NCI-H187 treated with DMSO at 0.1 percent for 48 hours (cell line): ENCODE data around the gene GALNT1.

ENCODE experiments used
- DNase-seq: peaks from one replicate; lab custom pipeline; 2025; lab: John Stamatoyannopoulos, UW

GALNT1 gene

GRCh38 chr18:35680139-35680551 lies 98.6 kb downstream of the GALNT1 start:
- no peak for DNase-seq

- DNase-seq = no peak
Observed at GRCh38 chr18:35682281-35682867, 100.8 kb downstream of the GALNT1 start.

GRCh38 chr18:35683021-35683420 lies 101.5 kb downstream of the GALNT1 start:
- DNase-seq = no peak

DNA sequence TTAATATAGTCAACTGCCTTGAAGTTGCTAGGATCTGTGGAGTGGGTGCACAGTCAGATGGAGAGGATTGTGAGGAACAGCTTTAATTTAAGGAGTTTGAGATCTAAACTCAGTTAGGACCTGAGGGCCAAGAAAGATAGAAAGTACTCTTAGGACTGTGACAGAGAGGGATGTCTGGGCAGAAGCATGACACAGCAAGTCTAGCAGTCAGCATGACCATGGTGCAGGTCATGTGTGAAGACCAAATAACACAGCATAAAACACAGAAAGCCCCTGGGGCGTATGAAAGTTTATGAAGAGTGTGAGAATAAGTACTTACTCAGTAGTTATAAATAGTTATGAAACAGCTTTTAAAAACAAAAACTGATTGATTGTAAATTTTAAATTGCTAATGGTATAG lies 107.2 kb downstream of the GALNT1 start:
- no peak for DNase-seq

DNA sequence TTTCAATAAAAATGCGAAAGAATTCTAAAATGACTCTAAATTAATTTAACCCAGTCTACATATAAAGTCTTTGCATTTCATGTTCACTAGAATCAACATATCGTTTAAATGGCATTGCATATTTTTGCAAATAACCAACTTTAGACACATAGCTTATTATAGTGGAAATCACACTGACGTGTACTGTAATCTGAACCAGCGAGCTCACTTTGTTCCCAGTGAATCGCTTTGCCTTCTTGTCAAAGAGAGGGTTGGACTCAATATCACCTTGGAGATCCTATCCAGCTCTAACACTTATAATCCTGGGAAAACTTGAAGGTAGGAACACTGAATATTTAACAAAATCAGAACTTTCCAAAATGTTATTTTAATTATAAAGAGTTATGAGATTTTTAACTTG lies 108.2 kb downstream of the GALNT1 start:
- no peak for DNase-seq

GRCh38 chr18:35691625-35692024 lies 110.1 kb downstream of the GALNT1 start:
- DNase-seq = no peak

DNA sequence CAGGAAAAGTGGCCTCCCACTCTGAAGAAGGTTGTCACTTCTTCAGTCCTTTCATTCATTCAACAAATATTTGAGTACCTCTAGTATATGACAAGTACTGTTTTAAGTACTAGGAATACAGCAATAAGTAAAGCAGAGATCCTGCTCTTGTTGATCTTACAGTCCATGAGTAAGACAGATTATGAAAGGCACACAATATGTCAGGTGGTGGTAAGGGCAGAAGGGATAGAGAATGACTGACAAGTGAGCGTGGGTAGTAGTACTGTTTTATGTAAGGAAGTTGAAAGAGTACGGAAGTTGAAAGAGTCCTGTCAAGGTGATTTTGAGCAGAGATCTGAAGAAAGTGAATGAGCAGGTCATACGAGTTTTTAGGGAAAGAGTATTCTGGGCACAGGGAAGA lies 111.3 kb downstream of the GALNT1 start:
- no peak for DNase-seq

DNA sequence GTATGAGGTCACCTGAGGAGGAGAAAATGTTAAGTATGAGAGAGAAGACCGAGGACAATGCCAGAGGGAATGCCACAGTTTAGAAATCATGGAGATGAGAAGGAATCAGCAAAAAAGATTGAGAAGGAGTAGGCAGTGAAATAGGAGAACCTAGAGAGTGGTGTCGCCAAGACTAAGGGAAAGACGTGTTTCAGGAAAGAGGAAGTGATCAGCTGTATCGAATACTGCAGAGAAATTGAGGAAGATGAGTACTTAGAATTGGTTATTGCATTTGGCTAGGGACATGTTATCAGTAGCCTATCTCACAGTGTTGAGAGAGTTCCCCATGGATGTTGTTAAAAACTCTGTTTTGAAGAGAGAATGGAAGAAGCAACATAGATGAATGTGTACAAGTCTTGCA lies 112.3 kb downstream of the GALNT1 start:
- no peak for DNase-seq

GRCh38 chr18:35694808-35695207 lies 113.3 kb downstream of the GALNT1 start:
- DNase-seq = no peak

DNA sequence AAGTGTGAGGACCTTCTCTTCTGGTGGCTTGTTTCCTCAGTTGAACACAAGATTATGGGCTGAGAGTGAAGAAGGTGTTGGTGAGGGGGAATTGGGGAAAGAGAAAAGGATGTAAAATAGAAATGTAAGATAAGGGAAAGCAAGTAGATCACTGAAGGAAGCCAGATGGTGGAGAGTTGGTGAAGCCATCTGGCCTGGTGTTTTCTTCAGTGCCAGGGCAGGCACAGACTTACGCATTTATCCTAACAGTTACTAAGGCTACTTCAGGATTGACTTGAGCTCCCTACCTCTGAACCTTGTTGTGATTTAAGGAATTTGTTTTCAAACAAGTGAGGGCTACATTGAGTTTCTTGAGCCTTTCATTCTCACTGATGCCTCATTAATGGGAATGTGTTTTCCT lies 113.8 kb downstream of the GALNT1 start:
- no peak for DNase-seq

- DNase-seq = no peak
Observed at GRCh38 chr18:35695803-35696202, 114.3 kb downstream of the GALNT1 start.

DNA sequence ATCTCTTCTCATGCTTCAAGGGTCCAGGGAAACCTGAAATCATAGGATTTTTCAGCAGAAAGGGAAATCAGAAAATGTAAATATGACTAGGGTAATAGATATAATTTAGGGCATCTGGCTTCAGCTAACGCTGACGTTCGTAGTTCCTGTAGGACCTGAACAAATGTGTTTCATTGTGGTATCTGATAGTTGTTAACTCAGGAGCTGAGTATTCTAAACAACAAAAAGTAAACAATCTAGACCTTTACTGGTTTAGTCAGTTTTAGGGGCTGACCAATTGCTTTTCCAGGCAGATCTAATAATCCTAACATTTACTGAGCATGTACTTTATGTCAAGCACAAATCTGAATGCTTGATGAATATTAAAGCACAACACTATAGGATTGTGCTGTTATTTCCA lies 114.8 kb downstream of the GALNT1 start:
- no peak for DNase-seq

DNA sequence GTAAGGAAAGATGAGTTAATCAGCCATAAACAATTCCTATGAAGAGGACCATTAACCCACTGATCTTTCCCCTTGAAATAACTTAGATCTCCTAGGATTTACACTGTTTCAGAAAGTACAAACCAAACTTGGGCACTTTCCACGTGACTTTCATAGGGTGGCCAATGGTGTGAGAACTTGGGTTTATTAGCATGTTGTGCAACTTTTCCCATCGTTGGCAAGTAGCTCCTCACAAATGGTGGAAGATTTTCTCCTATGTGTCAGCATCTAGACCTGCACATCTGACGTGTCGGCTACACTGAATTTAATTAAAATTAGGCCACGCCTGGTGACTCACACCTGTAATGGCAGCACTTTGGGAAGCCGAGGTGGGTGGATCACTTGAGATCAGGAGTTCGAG lies 116.3 kb downstream of the GALNT1 start:
- DNase-seq = no peak

DNA sequence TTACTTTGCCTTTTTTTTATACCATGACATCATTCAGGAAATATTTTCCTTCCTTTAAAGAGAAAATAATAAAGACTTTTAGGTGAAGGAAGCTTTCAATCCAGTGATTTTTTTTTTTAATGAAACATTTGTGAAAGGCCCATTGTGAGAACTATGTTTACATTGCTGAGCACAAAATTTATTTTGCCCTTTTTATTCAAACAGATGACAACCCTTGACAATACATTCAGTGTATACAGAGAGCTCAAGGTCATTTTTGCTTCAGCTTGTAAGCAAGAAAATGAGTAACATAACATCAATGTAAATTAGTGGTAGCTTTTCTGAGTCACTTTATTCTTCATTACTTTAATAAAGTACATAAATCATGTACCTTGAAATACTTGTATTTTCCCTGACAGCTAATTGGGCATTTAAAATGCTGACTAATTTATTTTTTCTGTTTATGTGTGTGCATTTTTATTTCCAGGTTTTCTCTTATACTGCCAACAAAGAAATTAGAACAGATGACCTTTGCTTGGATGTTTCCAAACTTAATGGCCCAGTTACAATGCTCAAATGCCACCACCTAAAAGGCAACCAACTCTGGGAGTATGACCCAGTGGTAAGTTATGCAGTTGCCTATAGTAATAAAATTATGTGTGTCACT lies 121.6 kb downstream of the GALNT1 start:
- no peak for DNase-seq

DNA sequence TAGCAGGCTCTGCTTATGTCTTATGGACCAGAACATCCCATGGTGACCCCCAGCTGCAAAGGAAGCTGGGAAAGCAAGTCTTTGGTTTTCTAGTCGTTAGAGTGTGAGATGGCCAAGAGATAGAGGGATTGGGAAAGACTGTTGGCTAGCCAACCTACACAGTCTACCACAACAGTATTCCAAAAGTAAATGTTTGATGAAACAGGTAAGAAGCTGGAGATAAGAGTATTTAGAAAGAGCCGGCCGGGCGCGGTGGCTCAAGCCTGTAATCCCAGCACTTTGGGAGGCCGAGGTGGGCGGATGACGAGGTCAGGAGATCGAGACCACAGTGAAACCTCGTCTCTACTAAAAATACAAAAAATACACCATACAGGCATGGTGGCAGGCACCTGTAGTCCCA lies 124.4 kb downstream of the GALNT1 start:
- DNase-seq = no peak

GRCh38 chr18:35707247-35707646 lies 125.7 kb downstream of the GALNT1 start:
- DNase-seq = no peak

- no peak for DNase-seq
Observed at GRCh38 chr18:35707674-35708073, 126.1 kb downstream of the GALNT1 start.

- no peak for DNase-seq
Observed at GRCh38 chr18:35710581-35710980, 129.0 kb downstream of the GALNT1 start.

GRCh38 chr18:35711227-35711626 lies 129.7 kb downstream of the GALNT1 start:
- no peak for DNase-seq

DNA sequence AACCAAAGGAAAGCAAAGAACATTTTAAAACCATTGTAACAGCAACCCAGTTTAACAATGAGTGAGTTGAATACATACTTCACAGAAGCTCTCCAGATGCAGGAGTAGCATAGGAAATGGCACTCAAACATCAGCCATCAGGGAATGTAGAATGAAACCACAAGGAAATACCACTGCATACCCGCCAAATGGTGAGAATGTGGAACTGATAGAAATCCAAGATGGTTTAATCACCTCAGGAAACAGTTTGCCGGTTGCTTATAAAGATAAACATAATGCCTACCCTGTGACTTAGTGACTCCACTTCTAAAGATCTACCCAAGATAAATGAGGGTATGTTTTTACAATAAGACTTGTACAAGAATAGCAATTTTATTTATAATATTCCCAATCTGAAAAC lies 132.0 kb downstream of the GALNT1 start:
- no peak for DNase-seq

- no peak for DNase-seq
Observed at GRCh38 chr18:35714539-35714938, 133.0 kb downstream of the GALNT1 start.

DNA sequence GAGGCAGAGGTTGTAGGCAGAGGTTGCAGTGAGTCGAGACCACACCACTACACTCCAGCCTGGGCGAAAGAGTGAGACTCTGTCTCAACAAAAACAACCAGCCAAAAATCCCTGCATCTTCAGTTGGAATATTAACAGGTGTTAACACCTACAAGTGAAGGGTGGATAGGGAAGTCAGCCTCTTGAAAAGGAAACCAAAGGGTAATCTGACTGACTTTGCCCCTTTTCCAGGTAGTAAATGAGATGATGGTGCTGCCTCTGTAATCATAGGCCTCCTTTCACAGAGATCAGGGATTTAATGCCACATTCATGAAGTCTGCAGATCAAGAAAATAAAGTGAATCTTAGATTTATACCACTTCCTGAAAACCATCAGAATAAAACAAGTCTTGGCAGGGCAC lies 133.6 kb downstream of the GALNT1 start:
- no peak for DNase-seq

DNA sequence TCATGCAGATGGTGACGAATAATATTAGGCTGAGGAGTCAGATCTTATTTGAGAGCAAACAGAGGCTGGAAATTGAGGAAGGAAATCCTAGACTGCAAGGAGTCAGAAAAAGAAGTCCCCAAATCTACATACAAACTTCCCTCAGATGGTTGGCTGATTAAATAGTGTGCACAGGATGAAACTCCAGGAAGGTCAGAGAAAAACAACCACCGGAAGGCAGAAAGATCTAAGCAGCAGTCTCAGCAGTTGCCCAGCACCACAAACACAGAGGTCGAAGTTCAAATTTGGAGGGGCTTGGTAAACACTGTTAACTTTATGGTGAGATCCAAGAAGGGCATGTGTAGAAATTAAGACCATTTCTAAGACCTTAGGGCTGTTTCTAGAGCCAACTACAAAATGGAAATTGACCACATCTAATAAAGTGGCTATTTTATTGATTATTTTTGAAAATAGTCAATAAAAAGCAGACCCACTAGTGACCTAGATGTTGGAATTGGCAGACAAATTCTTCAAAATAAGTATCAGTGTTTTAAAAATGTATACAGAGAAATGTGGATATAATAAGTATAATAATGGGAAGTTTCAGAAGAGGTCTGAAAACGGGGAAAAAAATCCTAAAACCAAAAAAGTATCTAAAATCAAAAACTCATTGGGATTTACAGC lies 134.8 kb downstream of the GALNT1 start:
- DNase-seq = no peak

GRCh38 chr18:35717182-35717581 lies 135.6 kb downstream of the GALNT1 start:
- no peak for DNase-seq
